Activated CD4-positive, CD25-positive, alpha-beta regulatory T cell treated with anti-CD3 and anti-CD28 coated beads, Interleukin-2, amount 50 U/mL, for 16 hours (primary cell): Measurements from ENCODE around the gene ZNF699.
"Not testable (repeated sequence)": the region's sequence is repeated elsewhere in the genome, so short reads cannot be mapped to it uniquely, and the experiment has no call there.

ENCODE experiments used
- DNase-seq: peaks from one replicate; pipeline ENCODE4 v3.0.0-alpha.2; 2020; ENCODE audit warnings: low read depth, low spot score

The ZNF699 gene

DNA sequence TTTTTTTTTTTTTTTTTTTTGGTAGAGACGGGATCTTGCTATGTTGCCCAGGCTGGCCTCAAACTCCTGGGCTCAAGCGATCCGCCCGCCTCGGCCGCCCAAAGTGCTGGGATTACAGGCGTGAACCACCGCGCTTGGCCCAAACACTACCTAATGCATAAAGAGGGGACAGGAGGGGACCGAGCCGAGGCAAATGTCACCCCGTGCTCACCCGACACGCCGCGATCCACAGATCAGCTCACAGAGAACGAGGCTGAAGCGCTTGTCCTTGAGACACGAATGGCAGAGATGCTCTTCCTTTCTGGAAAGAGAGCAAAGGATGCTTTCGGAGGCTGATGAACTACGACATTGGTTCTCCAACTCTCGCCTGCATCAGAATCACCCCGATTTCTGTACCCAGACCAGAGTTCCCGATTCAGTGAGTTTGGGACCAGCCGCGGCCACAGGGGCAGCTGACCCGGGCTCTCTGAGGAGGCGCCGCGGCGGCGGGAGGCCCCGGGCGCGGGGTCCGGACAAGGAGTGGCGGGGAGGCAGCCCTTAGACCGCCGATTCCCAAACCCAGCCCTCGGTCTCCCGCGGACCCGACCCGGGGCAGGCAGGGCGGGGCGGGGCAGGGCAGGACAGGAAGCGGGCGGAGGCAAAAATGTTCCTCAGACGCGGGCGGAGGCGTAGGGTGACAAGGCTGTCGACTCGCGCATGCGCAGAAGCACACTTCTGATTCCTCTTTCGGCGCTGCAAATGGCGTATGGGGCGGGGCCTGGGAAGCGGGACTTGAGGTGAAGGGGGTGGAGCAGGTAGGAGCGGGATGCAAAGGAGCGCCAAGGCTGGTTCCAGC is at the start of gene ZNF699:
Gene ZNF699 (minus strand): TSS at position 700 of the 835 bp plus-strand sequence. CDS start 4,719 bp downstream, outside the sequence.
- DNase-seq: peak; percentile 96

DNA sequence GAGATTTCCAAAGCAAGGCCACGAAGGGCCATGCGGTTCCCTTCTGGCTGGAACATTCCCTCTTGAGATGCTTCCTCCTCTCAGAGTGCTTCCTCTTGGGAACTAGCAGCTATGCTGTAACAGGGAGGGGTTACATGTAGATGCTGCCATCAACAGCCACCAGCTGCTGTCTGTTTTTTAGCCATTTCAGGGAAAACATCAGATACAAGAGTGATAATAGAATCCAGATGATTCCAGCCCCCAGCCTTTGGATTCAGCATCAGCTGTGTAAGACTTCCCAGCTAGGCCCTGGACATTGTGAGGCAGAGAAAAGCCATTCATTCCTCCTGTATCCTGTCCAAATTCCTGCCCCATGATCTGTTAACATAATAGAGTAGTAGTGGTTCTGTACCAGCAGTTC is 45.0 kb upstream of the ZNF699 start:
- no peak for DNase-seq

- no peak for DNase-seq
These were observed 43.4 kb upstream of the ZNF699 start for GRCh38 chr19:9353011-9353410.

GRCh38 chr19:9352505-9352904 is 42.9 kb upstream of the ZNF699 start:
- DNase-seq: no peak

GRCh38 chr19:9348671-9349070 is 39.0 kb upstream of the ZNF699 start:
- DNase-seq: no peak

DNA sequence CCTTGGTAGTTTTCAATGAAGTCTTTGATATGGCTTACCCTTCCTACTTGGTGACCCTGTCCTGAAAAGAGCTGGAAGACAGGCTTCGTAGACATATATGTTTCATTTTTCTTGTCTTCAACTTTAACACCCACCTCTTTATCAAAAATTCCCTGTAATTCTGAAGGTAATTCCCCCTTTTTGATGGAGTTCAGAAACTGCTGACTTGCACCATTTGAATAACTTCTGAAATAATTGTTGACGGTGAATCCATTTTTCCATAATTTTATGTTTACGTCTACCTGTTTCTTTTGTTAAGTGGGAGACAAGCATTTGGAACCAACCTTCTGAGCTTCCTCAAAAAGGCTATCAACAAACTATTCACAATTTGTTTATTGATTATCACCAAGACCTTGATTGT is 38.6 kb upstream of the ZNF699 start:
- no peak for DNase-seq

- no peak for DNase-seq
These were observed 35.4 kb upstream of the ZNF699 start for GRCh38 chr19:9345005-9345404.

- no peak for DNase-seq
These were observed 33.1 kb upstream of the ZNF699 start for GRCh38 chr19:9342610-9343304.

- no peak for DNase-seq
These were observed 20.4 kb upstream of the ZNF699 start for GRCh38 chr19:9329999-9330398.

DNA sequence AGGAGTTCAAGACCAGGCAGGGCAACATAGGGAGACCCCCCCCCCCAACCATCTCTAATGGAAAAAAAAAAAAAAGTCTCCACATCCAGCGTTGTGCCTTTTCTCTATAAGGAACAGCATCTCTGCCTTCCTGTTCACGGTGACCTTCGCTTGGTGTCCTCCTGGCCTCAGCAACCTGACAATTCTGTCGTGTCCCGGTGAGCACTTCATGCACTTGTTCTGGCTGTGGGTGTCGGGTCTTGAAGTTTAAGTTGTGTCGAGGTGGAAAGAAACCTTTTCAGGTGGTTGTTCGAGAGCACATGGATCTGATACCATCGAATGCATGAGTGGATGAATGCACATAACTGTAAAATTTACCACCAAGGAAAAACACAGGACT is 14.9 kb upstream of the ZNF699 start:
- DNase-seq: no peak

DNA sequence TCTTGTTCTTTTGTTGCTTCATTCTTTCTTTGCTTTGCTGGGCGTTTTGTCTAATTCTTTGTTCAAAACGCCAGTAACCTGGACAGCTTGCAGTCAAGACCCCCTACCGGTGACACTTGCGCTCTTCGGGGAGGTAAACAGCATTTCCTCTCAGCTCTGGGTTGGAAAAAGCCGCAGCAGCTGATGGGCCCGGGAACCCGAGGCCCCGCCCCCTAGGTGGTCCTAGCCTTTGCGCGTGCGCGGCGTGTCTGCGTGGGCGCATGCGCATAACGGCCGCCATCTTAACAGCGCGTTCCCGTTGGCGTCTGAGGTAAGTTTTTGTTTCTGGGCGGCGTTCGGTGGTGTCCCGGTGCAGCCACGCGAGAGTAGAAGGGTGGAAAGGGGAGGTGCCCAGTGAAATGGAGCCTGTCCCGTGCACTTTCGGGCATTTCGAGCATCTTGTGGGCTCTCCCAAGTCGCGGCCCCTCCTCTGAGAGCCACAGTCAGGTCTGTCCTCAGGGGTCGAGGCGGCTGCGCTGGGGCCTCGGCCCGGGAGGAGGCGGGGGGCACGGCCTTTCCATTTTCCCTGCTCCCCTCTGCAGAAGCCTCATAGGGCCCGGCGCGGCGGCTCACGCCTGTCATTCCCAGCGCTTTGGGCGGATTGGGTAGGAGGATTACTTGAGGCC is 14.4 kb upstream of the ZNF699 start, which contains the start of gene ZNF559:
Gene ZNF559 (plus strand): TSS at position 261 of the 665 bp plus-strand sequence. CDS start 14,371 bp downstream, outside the sequence.
- peak; percentile 95 for DNase-seq

DNA sequence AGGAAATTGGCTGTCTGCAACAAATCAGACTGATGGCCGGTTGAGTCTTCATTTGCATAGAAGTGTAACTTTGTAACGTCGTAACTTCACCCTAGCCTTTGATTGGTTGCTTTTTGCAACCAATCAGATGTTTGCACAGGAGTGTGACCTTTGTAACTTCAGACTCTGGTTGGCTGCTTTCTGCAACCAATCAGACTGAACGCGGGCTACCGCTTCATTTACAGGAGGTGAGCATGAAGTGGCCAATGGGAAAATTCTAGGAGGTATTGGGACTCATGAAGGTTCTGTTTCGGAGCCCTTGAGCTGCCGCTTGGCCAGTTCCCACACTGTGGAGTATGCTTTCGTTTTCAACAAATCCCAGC is 13.9 kb upstream of the ZNF699 start:
- peak; percentile 14 for DNase-seq

- not testable (repeated sequence) for DNase-seq
These were observed 12.6 kb upstream of the ZNF699 start for GRCh38 chr19:9322201-9322600.

DNA sequence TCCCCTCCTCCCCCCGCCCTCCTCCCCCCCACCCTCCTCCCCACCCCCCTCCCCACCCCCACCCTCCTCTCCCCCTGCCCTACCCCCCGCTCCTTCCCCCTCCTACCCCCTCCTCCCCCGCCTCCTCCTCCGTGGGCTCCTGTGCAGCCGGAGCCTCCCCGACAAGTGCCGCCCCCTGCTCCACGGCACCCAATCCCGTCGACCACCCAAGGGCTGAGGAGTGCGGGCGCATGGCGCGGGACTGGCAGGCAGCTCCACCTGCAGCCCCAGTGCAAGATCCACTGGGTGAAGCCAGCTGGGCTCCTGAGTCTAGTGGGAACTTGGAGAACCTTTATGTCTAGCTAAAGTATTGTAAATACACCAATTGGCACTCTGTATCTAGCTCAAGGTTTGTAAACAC is 12.1 kb upstream of the ZNF699 start:
- not testable (repeated sequence) for DNase-seq

DNA sequence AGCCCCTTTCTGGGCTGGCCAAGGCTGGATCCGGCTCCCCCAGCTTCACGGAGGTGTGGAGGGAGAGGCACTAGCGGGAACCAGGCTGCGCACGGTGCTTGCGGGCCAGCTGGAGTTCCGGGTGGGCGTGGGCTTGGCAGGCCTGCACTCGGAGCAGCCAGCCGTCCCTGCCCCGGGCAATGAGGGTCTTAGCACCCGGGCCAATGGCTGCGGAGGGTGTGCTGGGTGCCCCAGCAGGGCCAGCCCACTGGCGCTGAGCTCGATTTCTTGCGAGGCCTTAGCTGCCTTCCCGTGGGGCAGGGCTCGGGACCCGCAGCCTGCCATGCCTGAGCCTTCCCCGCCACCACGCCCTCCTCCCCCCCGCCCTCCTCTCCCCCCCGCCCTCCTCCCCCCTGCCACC is 11.7 kb upstream of the ZNF699 start:
- DNase-seq: no peak

GRCh38 chr19:9313756-9314155 is 4.1 kb upstream of the ZNF699 start:
- no peak for DNase-seq

DNA sequence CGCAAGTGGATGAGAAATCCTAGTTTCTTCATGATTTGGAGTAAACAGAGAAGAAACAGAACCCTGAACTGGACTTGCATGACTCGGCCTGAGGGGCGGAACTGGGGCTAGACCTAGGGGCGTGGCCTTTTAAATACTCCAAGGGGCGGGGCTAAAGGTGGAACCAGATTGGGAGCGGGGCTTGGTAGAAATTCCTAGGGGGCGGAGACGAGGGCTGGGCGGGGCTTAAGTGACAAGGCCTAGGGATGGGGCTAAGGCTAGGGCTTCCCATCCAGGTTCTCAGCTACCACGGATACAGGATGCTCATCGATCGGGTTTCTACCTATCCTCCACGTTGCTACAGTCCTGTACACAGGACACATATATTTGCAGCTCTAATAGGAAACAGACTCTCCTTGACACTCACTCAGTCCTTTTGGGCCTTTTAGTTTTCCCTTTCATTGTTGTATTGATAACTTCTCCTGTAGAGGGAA is 372 bp upstream of the ZNF699 start:
- DNase-seq: no peak

GRCh38 chr19:9308091-9308770 is 1.4 kb downstream of the ZNF699 start:
- no peak for DNase-seq

DNA sequence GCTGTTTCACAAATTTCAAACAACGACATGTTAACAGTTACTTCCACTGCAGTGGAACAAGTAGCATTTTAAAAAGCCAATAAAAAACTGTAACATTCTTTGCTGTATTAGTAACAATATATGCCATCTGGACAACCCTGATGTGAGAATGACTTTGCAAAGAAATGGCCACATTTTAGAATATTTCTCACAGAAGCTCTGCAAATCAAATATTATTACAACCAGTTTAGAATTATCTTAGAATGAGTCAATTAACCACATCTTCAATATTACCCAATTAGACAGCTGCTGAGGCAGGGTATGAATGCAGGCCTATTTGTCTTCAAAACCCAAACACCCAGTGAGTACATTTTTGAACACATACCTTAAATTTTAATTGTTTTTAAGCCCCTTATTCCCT is 3.2 kb downstream of the ZNF699 start:
- DNase-seq: no peak

GRCh38 chr19:9296336-9296735 is 13.3 kb downstream of the ZNF699 start:
- DNase-seq: no peak

DNA sequence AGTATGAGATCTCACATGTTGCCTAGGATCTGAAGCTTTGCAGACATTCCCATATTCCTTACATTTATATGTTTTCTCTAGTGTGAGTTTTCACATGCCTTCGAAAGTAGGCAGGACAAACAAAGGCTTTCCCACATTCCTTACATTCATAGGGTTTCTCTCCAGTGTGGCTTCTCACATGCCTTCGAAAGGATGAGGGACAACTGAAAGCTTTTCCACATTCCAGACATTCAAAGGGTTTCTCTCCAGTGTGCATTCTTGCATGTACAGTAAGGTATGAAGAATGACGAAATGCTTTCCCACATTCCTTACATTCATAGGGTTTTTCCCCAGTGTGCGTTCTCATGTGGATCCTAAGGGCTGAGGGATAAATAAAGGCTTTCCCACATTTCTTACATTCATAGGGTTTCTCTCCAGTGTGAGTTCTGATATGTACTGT is 14.2 kb downstream of the ZNF699 start:
- no peak for DNase-seq
